ENCODE data around the gene GLRA1.

GLRA1 gene

DNA sequence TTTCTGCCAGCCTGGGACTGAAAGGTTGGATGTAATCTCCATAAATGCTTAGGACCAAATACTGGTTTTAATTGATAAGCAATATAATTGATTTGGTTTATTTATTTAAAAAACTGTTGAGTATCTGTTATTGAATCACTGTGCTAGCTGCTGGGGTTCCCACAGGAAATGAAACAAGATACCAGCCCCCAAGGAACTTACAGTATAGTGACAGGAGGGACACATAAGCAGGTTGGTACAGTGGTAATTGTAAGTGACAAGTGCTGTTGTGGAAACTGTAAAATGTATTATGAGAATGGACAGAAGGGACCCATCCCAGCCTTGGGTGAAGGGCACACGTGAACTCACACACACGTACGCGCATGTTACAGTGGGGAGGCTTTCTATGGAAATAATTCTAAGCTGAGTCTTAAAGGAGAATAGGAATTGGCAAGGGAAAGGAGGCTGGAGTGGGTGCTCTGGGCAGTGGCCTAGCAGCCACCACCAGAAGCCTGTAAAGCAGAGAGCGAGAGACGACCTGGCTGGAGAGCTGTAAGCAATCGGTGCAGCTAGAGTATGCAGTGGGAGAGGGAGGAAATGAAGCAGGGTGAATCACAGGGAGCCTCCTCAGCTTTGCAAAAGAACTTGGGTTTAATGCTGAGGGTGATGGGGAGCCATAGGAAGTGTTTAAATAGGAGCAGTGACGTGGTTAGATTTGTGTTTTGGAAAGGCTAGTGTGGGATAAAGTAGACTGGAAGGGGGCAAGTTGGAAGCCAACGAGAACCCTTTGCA lies 39.3 kb downstream of the GLRA1 start:
- no peak overlapping the region for H3K4me3 ChIP-seq (ENCODE audit: low read depth, low read length)
- H3K27ac ChIP-seq (ENCODE audit: low read depth, low read length) = no peak overlapping the region
- H3K4me1 ChIP-seq (ENCODE audit: control insufficient read depth, insufficient read depth, low read length) = 0 out of 2 replicates have a peak, but pooled peaks cover 8% of the 10 kb centered on the region
- peaks cover 25% of the 10 kb centered on the region for H3K27me3 ChIP-seq (ENCODE audit: control insufficient read depth, insufficient read depth, low read length)
- no peaks in the 10 kb centered on the region for H3K36me3 ChIP-seq (ENCODE audit: control insufficient read depth, insufficient read depth, low read length)
- no peak overlapping the region for H3K9ac ChIP-seq (ENCODE audit: low read depth, low read length)
- H3K9me3 ChIP-seq (ENCODE audit: control insufficient read depth, insufficient read depth, low read length) = no peaks in the 10 kb centered on the region

DNA sequence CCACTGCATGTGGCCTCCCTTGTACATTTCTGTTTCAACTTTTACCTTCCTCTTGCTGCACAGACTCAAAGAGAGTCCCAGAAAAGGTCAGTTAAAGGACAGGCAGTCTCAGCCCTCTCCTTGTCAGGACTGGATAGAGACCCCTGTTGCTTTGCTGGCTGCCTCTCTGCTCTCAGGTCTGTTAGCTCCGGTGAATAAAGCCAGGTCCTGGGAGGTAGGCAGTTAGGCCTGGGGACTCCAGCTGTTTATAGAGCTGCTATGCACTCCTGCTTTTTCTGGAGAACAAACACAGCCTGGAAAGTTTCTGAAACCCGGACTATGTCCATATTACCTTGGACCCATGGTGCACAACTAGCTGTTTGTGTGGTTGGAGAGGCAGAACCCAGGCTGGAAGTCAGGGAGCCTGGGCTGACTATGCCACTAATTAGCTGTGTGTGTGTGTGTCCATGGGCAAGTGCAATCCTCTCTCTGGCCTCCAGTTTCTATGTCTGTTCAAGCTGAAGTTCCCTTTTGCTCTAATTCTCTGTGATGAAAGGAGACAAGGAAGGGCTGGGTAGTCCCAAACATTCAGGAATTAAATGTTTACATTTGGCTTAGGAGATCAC lies 42.9 kb downstream of the GLRA1 start:
- Histone ChIP-seq H3K9ac (ENCODE audit: low read depth, low read length) (no peak overlapping the region), H3K27me3 (ENCODE audit: control insufficient read depth, insufficient read depth, low read length) (peaks cover 25% of the 10 kb centered on the region), H3K4me1 (ENCODE audit: control insufficient read depth, insufficient read depth, low read length) (0 out of 2 replicates have a peak, but pooled peaks cover 5% of the 10 kb centered on the region), H3K9me3 (ENCODE audit: control insufficient read depth, insufficient read depth, low read length) (no peaks in the 10 kb centered on the region), H3K36me3 (ENCODE audit: control insufficient read depth, insufficient read depth, low read length) (no peaks in the 10 kb centered on the region), H3K27ac (ENCODE audit: low read depth, low read length) (no peak overlapping the region), H3K4me3 (ENCODE audit: low read depth, low read length) (no peak overlapping the region)

DNA sequence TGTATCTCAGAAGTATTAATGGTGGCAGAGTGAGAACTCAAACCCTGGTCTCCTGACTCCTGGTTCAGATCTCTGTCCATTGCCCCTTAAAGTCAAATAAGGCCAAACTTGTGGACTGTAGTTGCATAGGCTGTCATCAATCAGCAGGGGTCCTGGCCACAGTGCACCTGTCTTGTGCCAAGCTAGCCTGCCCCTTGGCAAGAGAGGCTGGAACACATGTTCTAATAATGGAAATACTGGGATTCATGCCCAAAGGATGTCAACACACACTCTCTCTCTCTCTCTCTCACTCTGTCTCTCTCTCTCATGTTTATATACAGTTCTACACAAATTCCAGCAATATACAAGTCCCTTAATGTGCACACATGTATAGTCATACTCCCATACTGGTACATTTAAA lies 44.3 kb downstream of the GLRA1 start:
- no peak overlapping the region for H3K27ac ChIP-seq (ENCODE audit: low read depth, low read length)
- no peaks in the 10 kb centered on the region for H3K4me1 ChIP-seq (ENCODE audit: control insufficient read depth, insufficient read depth, low read length)
- no peak overlapping the region for H3K4me3 ChIP-seq (ENCODE audit: low read depth, low read length)
- no peaks in the 10 kb centered on the region for H3K36me3 ChIP-seq (ENCODE audit: control insufficient read depth, insufficient read depth, low read length)
- peaks cover 25% of the 10 kb centered on the region for H3K27me3 ChIP-seq (ENCODE audit: control insufficient read depth, insufficient read depth, low read length)
- no peaks in the 10 kb centered on the region for H3K9me3 ChIP-seq (ENCODE audit: control insufficient read depth, insufficient read depth, low read length)
- no peak overlapping the region for H3K9ac ChIP-seq (ENCODE audit: low read depth, low read length)

DNA sequence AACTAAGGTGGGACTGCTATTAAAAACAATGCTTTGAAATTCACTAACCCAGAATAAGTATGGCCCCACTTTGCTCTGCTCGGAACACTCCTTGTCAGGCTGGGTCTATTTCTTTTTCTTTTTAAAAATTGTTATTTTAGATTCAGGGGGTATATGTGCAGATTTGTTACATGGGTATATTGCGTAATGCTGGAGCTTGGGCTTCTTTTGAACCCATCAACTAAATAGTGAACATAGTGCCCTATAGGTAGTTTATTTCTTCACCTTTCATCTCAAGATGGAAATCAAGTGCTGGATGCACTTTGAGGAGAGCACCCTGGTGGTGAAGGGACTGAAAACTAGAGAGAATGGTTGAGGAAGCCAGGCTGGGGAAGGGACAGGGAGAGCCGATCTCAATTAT lies 51.0 kb downstream of the GLRA1 start:
- Histone ChIP-seq H3K27ac (ENCODE audit: low read depth, low read length) (no peak overlapping the region), H3K27me3 (ENCODE audit: control insufficient read depth, insufficient read depth, low read length) (no peaks in the 10 kb centered on the region), H3K9ac (ENCODE audit: low read depth, low read length) (no peak overlapping the region), H3K9me3 (ENCODE audit: control insufficient read depth, insufficient read depth, low read length) (no peaks in the 10 kb centered on the region), H3K4me1 (ENCODE audit: control insufficient read depth, insufficient read depth, low read length) (no peaks in the 10 kb centered on the region), H3K36me3 (ENCODE audit: control insufficient read depth, insufficient read depth, low read length) (no peaks in the 10 kb centered on the region), H3K4me3 (ENCODE audit: low read depth, low read length) (no peak overlapping the region)

DNA sequence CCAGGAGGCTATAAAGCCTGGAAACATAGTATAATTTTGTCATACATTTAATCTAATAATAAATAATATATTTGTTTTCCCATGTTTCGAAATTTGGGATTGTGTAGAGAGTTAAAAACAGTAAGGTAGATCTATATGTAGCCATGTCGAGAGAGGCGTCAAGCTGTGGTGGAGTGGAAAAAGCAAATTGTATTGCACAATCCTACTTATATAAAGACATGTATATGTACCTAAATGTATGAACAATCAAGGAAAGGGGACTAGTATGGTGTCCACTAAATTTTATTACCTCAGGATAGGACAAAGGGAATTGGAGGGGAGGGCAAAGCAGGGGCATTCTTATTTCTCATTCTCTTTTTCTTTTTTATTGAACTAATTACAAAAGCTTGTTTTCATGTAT lies 52.0 kb downstream of the GLRA1 start:
- H3K4me1 ChIP-seq (ENCODE audit: control insufficient read depth, insufficient read depth, low read length) = no peaks in the 10 kb centered on the region

DNA sequence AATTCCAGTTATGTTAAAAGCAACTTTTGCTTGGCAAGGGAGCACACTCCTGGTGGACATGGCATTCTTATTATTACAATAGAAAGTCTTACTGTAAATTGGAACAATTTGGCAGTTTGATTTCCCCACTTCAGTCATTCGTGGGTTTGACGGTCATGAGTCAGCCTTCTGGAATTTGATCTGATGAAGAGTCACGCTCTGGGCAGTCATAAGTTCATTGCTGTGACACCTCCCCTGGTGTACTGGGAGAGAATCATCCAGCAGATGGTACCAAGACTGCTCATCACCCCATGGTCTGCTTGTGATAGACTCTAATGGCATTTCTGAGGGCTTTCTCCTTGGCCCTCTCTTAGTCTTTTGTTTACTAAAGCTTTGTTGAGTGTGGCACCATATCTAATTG lies 53.8 kb downstream of the GLRA1 start:
- Histone ChIP-seq H3K4me3 (ENCODE audit: low read depth, low read length) (no peak overlapping the region), H3K27me3 (ENCODE audit: control insufficient read depth, insufficient read depth, low read length) (no peaks in the 10 kb centered on the region), H3K4me1 (ENCODE audit: control insufficient read depth, insufficient read depth, low read length) (no peaks in the 10 kb centered on the region), H3K27ac (ENCODE audit: low read depth, low read length) (no peak overlapping the region), H3K9me3 (ENCODE audit: control insufficient read depth, insufficient read depth, low read length) (no peaks in the 10 kb centered on the region), H3K9ac (ENCODE audit: low read depth, low read length) (no peak overlapping the region), H3K36me3 (ENCODE audit: control insufficient read depth, insufficient read depth, low read length) (no peaks in the 10 kb centered on the region)

More for the DNA sequence above, 52.0 kb downstream of the GLRA1 start:
- no peak overlapping the region for H3K4me3 ChIP-seq (ENCODE audit: low read depth, low read length)
- H3K9me3 ChIP-seq (ENCODE audit: control insufficient read depth, insufficient read depth, low read length) = no peaks in the 10 kb centered on the region
- H3K36me3 ChIP-seq (ENCODE audit: control insufficient read depth, insufficient read depth, low read length) = no peaks in the 10 kb centered on the region
- no peak overlapping the region for H3K27ac ChIP-seq (ENCODE audit: low read depth, low read length)
- no peaks in the 10 kb centered on the region for H3K27me3 ChIP-seq (ENCODE audit: control insufficient read depth, insufficient read depth, low read length)
- H3K9ac ChIP-seq (ENCODE audit: low read depth, low read length) = no peak overlapping the region

DNA sequence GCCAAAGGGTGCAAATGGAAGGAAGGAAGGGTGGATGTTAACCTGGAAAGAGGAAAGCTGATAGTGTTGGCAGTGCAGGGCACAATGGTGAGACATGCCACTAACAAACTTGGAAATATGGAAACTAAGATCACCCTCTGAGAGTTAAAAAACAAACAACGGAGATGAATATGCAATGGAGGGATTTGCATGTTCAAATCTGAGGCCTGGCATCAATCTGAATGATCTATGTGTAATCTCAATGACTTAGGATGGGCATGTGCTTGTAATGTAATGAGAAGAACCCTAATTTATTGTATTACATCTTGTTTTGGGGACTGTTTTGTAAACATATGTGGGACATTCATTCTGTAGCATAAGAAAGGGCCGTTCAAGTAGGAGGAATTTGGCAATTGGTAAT lies 54.4 kb downstream of the GLRA1 start:
- no peak overlapping the region for H3K4me3 ChIP-seq (ENCODE audit: low read depth, low read length)
- no peak overlapping the region for H3K27ac ChIP-seq (ENCODE audit: low read depth, low read length)
- H3K36me3 ChIP-seq (ENCODE audit: control insufficient read depth, insufficient read depth, low read length) = no peaks in the 10 kb centered on the region

DNA sequence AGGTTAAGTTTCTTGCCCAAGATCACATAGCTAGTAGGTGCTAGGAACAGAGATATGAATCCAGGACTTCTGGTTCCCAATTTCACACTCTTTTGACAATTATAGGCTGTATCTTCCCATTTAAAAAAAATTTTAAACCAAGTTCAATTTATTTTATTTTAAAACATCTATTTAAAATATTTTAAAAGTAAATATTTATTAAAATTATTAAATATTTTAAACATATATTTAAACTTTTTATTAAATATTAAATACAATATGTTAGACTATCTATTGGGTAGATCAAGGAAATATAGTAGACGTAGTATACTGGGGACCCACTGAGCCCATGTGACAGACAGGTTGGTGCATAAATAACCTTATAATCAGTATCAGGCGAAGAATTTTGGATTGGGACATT lies 54.8 kb downstream of the GLRA1 start:
- Histone ChIP-seq H3K9me3 (ENCODE audit: control insufficient read depth, insufficient read depth, low read length) (no peaks in the 10 kb centered on the region), H3K4me3 (ENCODE audit: low read depth, low read length) (no peak overlapping the region), H3K4me1 (ENCODE audit: control insufficient read depth, insufficient read depth, low read length) (no peaks in the 10 kb centered on the region), H3K36me3 (ENCODE audit: control insufficient read depth, insufficient read depth, low read length) (no peaks in the 10 kb centered on the region), H3K9ac (ENCODE audit: low read depth, low read length) (no peak overlapping the region), H3K27me3 (ENCODE audit: control insufficient read depth, insufficient read depth, low read length) (no peaks in the 10 kb centered on the region), H3K27ac (ENCODE audit: low read depth, low read length) (no peak overlapping the region)

More for the DNA sequence above, 54.4 kb downstream of the GLRA1 start:
- H3K9ac ChIP-seq (ENCODE audit: low read depth, low read length) = no peak overlapping the region
- H3K27me3 ChIP-seq (ENCODE audit: control insufficient read depth, insufficient read depth, low read length) = no peaks in the 10 kb centered on the region
- no peaks in the 10 kb centered on the region for H3K9me3 ChIP-seq (ENCODE audit: control insufficient read depth, insufficient read depth, low read length)
- H3K4me1 ChIP-seq (ENCODE audit: control insufficient read depth, insufficient read depth, low read length) = no peaks in the 10 kb centered on the region

DNA sequence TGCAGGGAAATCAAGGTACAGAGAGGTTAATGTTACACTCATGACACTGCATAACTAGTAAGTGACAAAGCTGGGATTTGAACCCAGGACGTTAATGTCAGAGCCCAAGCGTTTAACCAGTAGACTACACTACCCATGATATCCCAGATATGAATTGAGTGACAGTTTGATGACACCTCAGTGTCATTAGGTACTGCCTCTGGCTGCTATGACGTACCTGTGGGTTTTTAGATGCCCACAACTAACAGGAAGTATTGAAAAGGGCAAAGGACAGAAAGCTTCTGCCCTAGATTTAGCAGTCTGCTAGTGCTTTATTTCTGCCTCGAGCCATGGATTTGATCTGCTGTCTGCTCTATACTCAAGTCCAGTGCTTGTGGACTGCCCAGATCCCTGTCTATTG lies 56.2 kb downstream of the GLRA1 start:
- Histone ChIP-seq H3K36me3 (ENCODE audit: control insufficient read depth, insufficient read depth, low read length) (no peaks in the 10 kb centered on the region), H3K9ac (ENCODE audit: low read depth, low read length) (no peak overlapping the region), H3K4me3 (ENCODE audit: low read depth, low read length) (no peak overlapping the region), H3K4me1 (ENCODE audit: control insufficient read depth, insufficient read depth, low read length) (no peaks in the 10 kb centered on the region), H3K27me3 (ENCODE audit: control insufficient read depth, insufficient read depth, low read length) (no peaks in the 10 kb centered on the region), H3K27ac (ENCODE audit: low read depth, low read length) (no peak overlapping the region), H3K9me3 (ENCODE audit: control insufficient read depth, insufficient read depth, low read length) (no peaks in the 10 kb centered on the region)

DNA sequence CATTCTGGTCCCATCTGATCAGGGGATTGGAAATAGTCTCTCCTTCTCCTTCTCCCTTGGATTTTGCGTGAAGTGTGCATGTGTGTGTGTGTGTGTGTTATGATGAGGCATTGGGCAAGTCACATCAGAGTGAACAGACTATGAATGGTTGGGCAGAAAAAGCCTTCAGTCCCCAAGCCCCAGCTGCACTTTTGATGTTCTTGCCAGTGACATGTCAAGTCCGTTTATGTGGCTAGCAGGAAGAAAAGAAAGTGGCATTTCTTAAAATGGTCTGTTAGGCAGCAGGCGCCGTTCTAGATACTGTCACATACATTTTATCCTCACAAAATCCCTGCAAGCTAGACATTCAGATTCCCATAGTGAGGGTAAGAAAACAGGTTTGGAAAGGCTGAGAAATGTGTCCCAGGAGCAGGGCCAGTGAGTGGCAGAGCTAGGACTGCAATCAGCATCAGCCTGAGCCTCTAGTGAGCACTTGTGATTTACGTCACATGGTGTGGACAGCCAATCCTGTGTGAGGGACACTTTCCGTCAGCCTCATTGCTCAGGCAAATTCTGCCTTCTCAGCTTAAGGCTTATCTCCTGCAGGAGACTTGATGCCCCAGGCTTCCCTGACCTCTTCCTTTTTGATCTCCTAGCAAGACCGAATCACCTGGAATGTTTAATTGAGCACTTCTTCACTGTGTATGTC lies 60.4 kb downstream of the GLRA1 start:
- H3K36me3 ChIP-seq (ENCODE audit: control insufficient read depth, insufficient read depth, low read length) = no peaks in the 10 kb centered on the region
- no peak overlapping the region for H3K4me3 ChIP-seq (ENCODE audit: low read depth, low read length)
- no peak overlapping the region for H3K27ac ChIP-seq (ENCODE audit: low read depth, low read length)
- no peaks in the 10 kb centered on the region for H3K9me3 ChIP-seq (ENCODE audit: control insufficient read depth, insufficient read depth, low read length)
- no peaks in the 10 kb centered on the region for H3K4me1 ChIP-seq (ENCODE audit: control insufficient read depth, insufficient read depth, low read length)
- H3K27me3 ChIP-seq (ENCODE audit: control insufficient read depth, insufficient read depth, low read length) = no peaks in the 10 kb centered on the region
- no peak overlapping the region for H3K9ac ChIP-seq (ENCODE audit: low read depth, low read length)

DNA sequence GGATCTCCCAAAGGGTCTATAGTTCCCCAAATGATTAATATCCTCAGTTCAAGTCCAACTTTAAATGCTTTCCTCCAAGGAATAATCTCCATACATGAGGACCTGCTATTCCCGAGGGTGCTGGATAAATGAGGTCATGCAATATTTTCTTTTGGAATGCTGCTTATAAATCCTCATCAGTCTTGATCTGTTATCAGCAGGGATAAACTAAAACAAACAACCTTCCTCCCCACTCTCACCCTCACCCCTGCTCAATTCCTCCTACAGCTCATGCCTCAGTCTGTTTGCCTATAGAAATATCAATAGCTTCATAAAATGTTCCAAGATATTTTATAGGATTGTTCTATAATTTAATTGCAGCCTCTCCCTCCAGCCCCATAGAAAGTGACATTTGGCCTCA lies 61.1 kb downstream of the GLRA1 start:
- H3K9me3 ChIP-seq (ENCODE audit: control insufficient read depth, insufficient read depth, low read length) = no peaks in the 10 kb centered on the region
- no peaks in the 10 kb centered on the region for H3K27me3 ChIP-seq (ENCODE audit: control insufficient read depth, insufficient read depth, low read length)
- H3K4me1 ChIP-seq (ENCODE audit: control insufficient read depth, insufficient read depth, low read length) = no peaks in the 10 kb centered on the region
- H3K9ac ChIP-seq (ENCODE audit: low read depth, low read length) = no peak overlapping the region
- H3K4me3 ChIP-seq (ENCODE audit: low read depth, low read length) = no peak overlapping the region
- H3K27ac ChIP-seq (ENCODE audit: low read depth, low read length) = no peak overlapping the region
- H3K36me3 ChIP-seq (ENCODE audit: control insufficient read depth, insufficient read depth, low read length) = no peaks in the 10 kb centered on the region

Measured in HUES48 (cell line).